Skeletal muscle satellite cell (primary cell): ENCODE results near the gene COX15. TPM values are rescaled to one million over a fixed set of nuclear protein-coding genes. Genes with fewer than 3 reads are reported as not detected.
A peak's percentile ranks its signal among the peaks of the same experiment; 100 is the strongest.

Source experiments
- H3K27me3 ChIP-seq: 2 replicates; pipeline ENCODE4 v1.7.0; 2013; ENCODE audit warnings: low read length; ENCODE audit not compliant: control insufficient read depth, insufficient read depth
- H3K36me3 ChIP-seq: 2 replicates; pipeline ENCODE4 v1.7.0; 2013; ENCODE audit warnings: mild to moderate bottlenecking, control low read depth, low read length; ENCODE audit not compliant: insufficient read depth
- H3K4me1 ChIP-seq: 2 replicates; pipeline ENCODE4 v1.7.0; 2013; ENCODE audit warnings: low read length; ENCODE audit not compliant: control insufficient read depth, insufficient read depth
- H3K4me2 ChIP-seq: 2 replicates; pipeline ENCODE4 v1.7.0; 2013; ENCODE audit warnings: mild to moderate bottlenecking, low read length
- H3K4me3 ChIP-seq: 2 replicates; pipeline ENCODE4 v1.7.0; 2013; ENCODE audit warnings: low read length
- H3K9ac ChIP-seq: 2 replicates; pipeline ENCODE4 v1.7.0; 2013; ENCODE audit warnings: mild to moderate bottlenecking, low read depth, low read length, moderate library complexity
- H3K9me3 ChIP-seq: replicated peaks from 2 replicates; pipeline ENCODE4 v1.7.0; 2013; ENCODE audit warnings: mild to moderate bottlenecking, control low read depth, low read length
- total RNA-seq: library from RNA; depleted of rRNA; stranded (reverse); fragments of >200 nt; gene quantifications from 2 replicates; pipeline ENCODE4 v1.2.3, GENCODE V29; 2012; rRNA removed

COX15 gene
- 28.2 and 44.9 TPM in 2 replicates for total RNA-seq

DNA sequence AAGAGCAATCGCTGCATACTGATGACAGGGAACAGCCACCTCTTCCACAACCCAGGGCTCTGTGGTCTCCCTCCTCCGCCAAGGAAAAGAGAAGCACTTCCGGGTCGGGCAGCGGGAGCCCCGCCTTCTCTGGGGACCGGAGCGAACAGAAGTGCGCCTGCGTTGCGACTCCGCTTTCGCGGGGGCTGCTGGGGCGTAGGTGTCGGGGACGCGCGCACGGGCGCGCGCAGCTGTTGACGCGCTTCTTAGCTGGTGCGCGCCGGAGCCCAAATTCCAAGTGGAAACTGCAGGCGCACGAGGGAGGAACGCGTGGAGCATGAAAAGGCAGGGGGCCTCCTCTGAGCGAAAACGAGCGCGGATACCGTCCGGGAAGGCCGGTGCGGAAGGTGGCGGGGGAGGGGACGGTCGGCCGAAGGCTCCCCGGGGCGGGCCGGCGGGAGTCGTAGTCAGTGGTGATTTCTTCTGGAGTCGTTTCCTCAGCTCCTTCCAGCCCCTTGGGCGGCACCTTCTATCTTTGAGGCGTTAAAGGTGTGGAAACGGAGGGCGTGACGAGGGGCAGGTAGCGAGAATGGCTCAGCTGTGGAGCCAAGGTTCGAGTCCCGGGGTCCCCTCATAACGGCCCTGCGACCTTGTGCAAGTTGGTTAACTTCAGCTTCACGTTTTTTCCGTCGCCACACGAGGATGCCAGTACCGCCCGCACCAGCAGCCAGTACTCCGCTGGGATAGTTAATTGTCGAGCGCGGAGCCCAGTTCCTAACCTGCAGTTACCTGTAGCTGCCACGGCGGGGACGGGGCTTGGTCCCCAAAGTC, at the start of gene COX15, which contains the start of gene CUTC:
TSS of gene COX15 (minus strand) at position 95 of the 810 bp plus-strand sequence. CDS start at position 17, 78 bp downstream.
TSS of gene CUTC (plus strand) at position 202 of the 810 bp plus-strand sequence. CDS start at position 317, 115 bp downstream.
- H3K27me3 ChIP-seq: no peaks in the 10 kb centered on the region
- H3K36me3 ChIP-seq: peaks cover 29% of the 10 kb centered on the region
- H3K9ac ChIP-seq: peak within 1 kb of the TSS; percentile 90
- H3K4me3 ChIP-seq: peak within 1 kb of the TSS; percentile 89
- peak within 1 kb of the TSS; percentile 97 for H3K4me2 ChIP-seq
- peaks cover 6% of the 10 kb centered on the region for H3K4me1 ChIP-seq
- H3K9me3 ChIP-seq: no peaks in the 10 kb centered on the region

DNA sequence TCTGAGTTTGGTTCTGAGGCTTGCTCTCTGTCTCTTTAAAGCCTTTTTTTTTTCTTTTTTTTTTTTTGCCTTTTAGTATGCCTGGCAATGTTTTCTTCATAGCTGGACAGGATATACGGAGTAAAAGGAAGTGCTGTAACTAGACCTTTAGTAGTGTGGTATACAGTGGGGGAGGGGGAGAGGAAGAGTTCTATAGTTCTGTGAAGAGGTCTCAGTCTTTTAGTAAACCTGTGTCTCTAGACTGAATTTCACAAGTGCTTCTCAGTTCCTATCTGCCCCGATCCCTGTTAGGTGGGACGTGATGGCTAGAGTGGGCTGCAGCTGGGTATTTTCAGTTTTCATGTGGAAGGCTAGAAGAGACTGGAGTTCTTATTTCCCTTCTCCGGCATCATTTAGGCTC, 47.4 kb upstream of the COX15 start:
- Histone ChIP-seq H3K9ac (peak overlapping the region; percentile 96), H3K4me1 (peaks cover 66% of the 10 kb centered on the region), H3K4me3 (peak overlapping the region; percentile 63)

DNA sequence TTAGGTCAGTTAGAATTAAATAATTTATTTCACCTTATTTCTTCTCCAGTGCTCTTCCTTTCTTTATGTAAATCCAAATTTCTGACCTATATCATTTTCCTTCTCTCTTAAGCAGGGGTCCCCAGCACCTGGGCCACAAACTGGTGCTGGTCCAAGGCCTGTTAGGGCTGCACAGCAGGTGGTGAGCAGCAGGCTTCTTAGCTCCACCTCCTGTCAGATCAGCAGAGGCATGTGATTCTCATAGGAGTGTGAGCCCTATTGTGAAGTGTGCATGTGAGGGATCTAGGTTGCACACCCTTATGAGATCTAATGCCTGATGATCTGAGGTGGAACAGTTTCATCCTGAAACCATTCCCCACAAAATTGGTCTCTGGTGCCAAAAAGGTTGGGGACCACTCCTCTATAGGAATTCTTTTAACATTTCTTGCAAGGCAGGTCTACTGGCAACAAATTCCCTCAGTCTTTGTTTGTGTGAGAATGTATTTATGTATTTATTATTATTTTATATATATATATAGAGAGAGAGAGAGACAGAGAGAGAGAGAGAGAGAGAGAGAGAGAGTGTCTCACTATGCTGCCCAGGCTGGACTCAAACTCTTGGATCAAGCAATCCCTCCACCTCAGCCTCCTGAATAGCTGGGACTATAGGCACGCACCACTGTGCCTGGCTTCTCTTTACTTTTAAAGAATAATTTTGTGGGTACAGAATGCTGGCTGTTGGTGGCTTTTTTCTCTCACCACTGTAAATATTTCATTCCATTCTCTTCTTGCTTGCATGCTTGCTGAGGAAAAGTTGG, 46.2 kb upstream of the COX15 start:
- Histone ChIP-seq H3K4me2 (no peak overlapping the region), H3K4me3 (no peak overlapping the region), H3K27me3 (no peaks in the 10 kb centered on the region), H3K9ac (no peak overlapping the region), H3K9me3 (no peaks in the 10 kb centered on the region), H3K36me3 (no peaks in the 10 kb centered on the region), H3K4me1 (peaks cover 56% of the 10 kb centered on the region)

More for the DNA sequence above, 47.4 kb upstream of the COX15 start:
- Histone ChIP-seq H3K9me3 (no peaks in the 10 kb centered on the region), H3K36me3 (no peaks in the 10 kb centered on the region), H3K27me3 (no peaks in the 10 kb centered on the region), H3K4me2 (peak overlapping the region; percentile 93)

DNA sequence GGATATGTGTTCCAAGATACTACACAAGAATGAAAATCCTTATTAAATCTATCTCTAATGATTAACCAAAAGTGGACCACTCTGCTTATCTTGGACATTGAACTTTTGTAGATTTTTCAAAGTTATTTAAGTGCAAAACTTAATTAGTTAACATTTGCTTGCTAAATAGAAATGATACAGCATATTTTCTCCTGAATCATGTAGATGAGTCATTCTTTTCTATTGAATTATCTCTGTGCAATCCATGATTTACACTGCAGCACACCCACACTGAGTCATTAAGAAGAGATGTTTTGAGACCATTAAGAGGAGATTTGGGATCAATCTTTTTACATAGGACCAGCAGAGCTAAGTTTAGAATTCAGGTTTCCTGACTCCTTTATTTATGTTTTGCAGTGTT, 43.9 kb upstream of the COX15 start:
- H3K9me3 ChIP-seq: no peaks in the 10 kb centered on the region
- H3K27me3 ChIP-seq: no peaks in the 10 kb centered on the region
- no peak overlapping the region for H3K4me3 ChIP-seq
- peak overlapping the region; percentile 68 for H3K9ac ChIP-seq
- peak overlapping the region; percentile 68 for H3K4me2 ChIP-seq
- H3K36me3 ChIP-seq: no peaks in the 10 kb centered on the region
- peaks cover 43% of the 10 kb centered on the region for H3K4me1 ChIP-seq

GRCh38 chr10:99770408-99771045, 38.6 kb upstream of the COX15 start:
- Histone ChIP-seq H3K4me1 (peaks cover 11% of the 10 kb centered on the region), H3K4me3 (no peak overlapping the region), H3K4me2 (no peak overlapping the region), H3K9me3 (no peaks in the 10 kb centered on the region), H3K9ac (no peak overlapping the region), H3K27me3 (no peaks in the 10 kb centered on the region), H3K36me3 (no peaks in the 10 kb centered on the region)

DNA sequence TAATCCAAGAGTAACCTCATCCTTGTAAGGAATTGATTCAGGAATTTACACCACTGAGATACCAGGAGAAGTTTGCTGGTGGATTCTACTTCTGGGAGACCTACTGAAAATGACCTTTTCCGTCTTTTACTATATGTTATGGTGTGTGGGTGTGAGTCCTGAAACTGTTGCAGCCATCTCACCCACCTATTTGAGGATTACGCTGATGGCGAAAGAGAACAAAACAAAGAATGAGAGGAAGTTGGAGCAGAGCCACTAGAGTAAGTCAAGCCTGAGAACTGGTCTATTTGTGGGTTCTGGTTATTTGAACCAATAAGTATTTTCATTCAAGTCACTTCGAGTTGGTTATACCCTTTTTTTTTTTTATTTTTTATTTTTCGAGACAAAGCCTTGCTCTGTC, 37.8 kb upstream of the COX15 start:
- Histone ChIP-seq H3K27me3 (no peaks in the 10 kb centered on the region), H3K9me3 (no peaks in the 10 kb centered on the region), H3K4me2 (no peak overlapping the region), H3K9ac (no peak overlapping the region), H3K4me3 (no peak overlapping the region), H3K36me3 (no peaks in the 10 kb centered on the region), H3K4me1 (peaks cover 10% of the 10 kb centered on the region)

DNA sequence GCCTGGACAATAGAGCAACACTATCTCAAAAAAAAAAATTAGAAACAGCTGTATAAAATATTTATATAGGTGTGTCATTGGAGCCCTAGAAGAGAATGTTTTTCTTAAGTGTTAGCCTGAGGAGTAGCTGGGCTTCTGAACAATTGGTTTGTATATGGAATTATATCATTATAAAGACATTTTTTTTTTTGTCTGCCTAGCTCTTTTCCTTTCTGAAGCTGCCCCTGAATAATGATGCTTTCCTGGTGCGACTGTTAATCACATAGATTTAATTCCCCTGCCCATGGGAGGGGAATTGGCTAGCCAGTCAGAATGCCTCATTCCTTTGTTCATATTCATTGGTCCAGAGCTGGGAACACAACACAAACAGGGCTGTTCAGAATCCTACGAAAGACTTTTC, 36.6 kb upstream of the COX15 start:
- Histone ChIP-seq H3K9ac (no peak overlapping the region), H3K9me3 (no peaks in the 10 kb centered on the region), H3K4me1 (peaks cover 10% of the 10 kb centered on the region), H3K27me3 (no peaks in the 10 kb centered on the region), H3K4me2 (no peak overlapping the region), H3K4me3 (no peak overlapping the region), H3K36me3 (no peaks in the 10 kb centered on the region)

DNA sequence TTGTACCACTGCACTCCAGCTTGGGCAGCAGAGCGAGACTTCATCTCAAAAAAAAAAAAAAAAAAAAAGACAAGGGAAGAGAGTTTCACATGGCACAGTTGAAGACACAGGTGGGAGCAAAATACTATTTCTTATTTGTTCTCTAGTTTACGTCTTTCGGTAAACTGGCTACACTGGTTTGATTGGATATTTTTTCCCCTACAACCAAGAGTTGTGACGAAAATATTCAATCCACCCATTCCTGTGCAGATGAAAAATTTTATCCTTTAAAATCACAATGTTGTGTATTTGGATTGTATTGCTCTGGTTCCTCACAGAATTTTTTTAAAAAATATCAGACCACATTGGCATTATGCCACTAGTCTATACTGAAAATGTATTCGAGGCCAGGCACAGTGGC, 36.0 kb upstream of the COX15 start:
- Histone ChIP-seq H3K9me3 (no peaks in the 10 kb centered on the region), H3K36me3 (no peaks in the 10 kb centered on the region), H3K27me3 (no peaks in the 10 kb centered on the region), H3K4me3 (no peak overlapping the region), H3K4me1 (peaks cover 10% of the 10 kb centered on the region), H3K9ac (no peak overlapping the region), H3K4me2 (no peak overlapping the region)

DNA sequence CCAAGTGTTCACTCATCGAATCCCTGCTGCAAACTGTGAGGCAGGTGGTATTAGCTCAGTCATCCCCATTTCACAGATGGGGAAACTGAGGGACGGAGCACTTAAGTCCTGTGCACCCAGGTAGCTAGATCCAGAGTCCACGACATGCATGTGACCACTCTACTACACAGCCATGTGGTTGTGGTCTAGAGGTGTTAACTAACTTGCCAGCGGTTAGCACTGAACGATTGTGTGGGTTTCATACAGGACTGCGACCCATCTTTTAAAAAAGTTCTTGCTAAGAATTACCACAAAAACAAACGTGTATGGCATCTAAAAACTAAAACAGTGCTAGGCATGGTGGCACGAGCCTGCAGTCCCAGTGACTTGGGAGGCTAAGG, 34.4 kb upstream of the COX15 start:
- H3K4me2 ChIP-seq: no peak overlapping the region
- H3K4me1 ChIP-seq: peaks cover 10% of the 10 kb centered on the region
- H3K9me3 ChIP-seq: no peaks in the 10 kb centered on the region
- H3K27me3 ChIP-seq: no peaks in the 10 kb centered on the region
- no peak overlapping the region for H3K9ac ChIP-seq
- H3K4me3 ChIP-seq: no peak overlapping the region
- peaks cover under 1% of the 10 kb centered on the region for H3K36me3 ChIP-seq

GRCh38 chr10:99765672-99766301, 33.9 kb upstream of the COX15 start:
- H3K27me3 ChIP-seq: no peaks in the 10 kb centered on the region
- no peak overlapping the region for H3K4me2 ChIP-seq
- peaks cover 4% of the 10 kb centered on the region for H3K36me3 ChIP-seq
- peaks cover 15% of the 10 kb centered on the region for H3K4me1 ChIP-seq
- no peaks in the 10 kb centered on the region for H3K9me3 ChIP-seq
- no peak overlapping the region for H3K4me3 ChIP-seq
- no peak overlapping the region for H3K9ac ChIP-seq

DNA sequence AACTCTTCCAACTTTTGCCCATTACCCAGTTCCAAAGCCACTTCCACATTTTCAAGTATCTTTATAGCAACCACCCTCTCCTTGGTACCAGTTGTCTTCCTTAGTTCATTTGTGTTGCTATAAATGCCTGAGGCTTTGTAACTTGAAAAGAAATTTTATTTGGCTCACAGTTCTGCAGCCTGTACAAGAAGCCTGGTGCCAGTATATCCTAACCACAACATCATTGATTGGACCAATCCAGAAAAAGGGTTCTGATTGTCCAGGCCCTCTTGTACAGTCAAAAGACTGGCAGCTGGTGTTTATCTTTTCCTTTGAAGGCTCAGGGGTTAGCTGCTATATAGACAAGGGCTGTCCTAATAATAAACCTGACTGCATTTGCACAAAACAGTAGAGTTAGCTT, 29.4 kb upstream of the COX15 start:
- Histone ChIP-seq H3K4me1 (peaks cover 22% of the 10 kb centered on the region), H3K4me2 (no peak overlapping the region), H3K9ac (no peak overlapping the region), H3K27me3 (no peaks in the 10 kb centered on the region), H3K9me3 (no peaks in the 10 kb centered on the region), H3K36me3 (peaks cover 34% of the 10 kb centered on the region), H3K4me3 (no peak overlapping the region)
